ENCODE measurements around the gene DYNC1I2.
A peak's percentile ranks its signal among the peaks of the same experiment; 100 is the strongest.

Gene DYNC1I2

GRCh38 chr2:171687287-171688128 lies at the start of gene DYNC1I2:
TSS of gene DYNC1I2 (plus strand) at chr2:171687469. CDS start at chr2:171690156, 2,687 bp downstream.
- peak within 1 kb of the TSS; percentile 91 for H3K27ac ChIP-seq
- ChIA-PET POLR2A (ENCODE audit: low non-redundant PET) (interaction anchor here (0.6 kb wide), 2 partner anchors 180 to 235 kb away, joined by 3 to 4 read pairs; partner anchors contain the start of gene HAT1), CTCF (no interaction called here)
- no peak for TF ChIP-seq CTCF (conservative IDR thresholded peaks at IDR 0.05; ENCODE audit: low read depth)
- DNase-seq (ENCODE audit: low spot score): peak; percentile 86

- CTCF ChIA-PET: interaction anchor here (0.5 to 0.6 kb wide), 2 partner anchors 53 to 800 kb away, joined by 3 to 5 read pairs; no protein-coding TSS in a partner anchor
- no peak for DNase-seq (ENCODE audit: low spot score)
- TF ChIP-seq CTCF (conservative IDR thresholded peaks at IDR 0.05; ENCODE audit: low read depth): no peak
- POLR2A ChIA-PET (ENCODE audit: low non-redundant PET): no interaction called here
- no peak overlapping the region for H3K27ac ChIP-seq
These were observed 35.4 kb upstream of the DYNC1I2 start for GRCh38 chr2:171651667-171652415.

GRCh38 chr2:171652416-171652785 lies 34.9 kb upstream of the DYNC1I2 start:
- DNase-seq (ENCODE audit: low spot score): peak; percentile 5
- ChIA-PET CTCF (interaction anchor here (0.5 kb wide), 1 partner anchor 799 kb away, joined by 5 read pairs; no protein-coding TSS in a partner anchor), POLR2A (ENCODE audit: low non-redundant PET) (no interaction called here)
- no peak for TF ChIP-seq CTCF (conservative IDR thresholded peaks at IDR 0.05; ENCODE audit: low read depth)
- no peak overlapping the region for H3K27ac ChIP-seq

GRCh38 chr2:171655586-171655985 lies 31.7 kb upstream of the DYNC1I2 start:
- POLR2A ChIA-PET (ENCODE audit: low non-redundant PET): no interaction called here
- H3K27ac ChIP-seq: no peak overlapping the region
- DNase-seq (ENCODE audit: low spot score): no peak
- no peak for TF ChIP-seq CTCF (conservative IDR thresholded peaks at IDR 0.05; ENCODE audit: low read depth)
- CTCF ChIA-PET: no interaction called here

GRCh38 chr2:171667041-171667440 lies 20.2 kb upstream of the DYNC1I2 start:
- CTCF ChIA-PET: interaction anchor here (0.6 kb wide), 1 partner anchor 31 kb away, joined by 6 read pairs; no protein-coding TSS in a partner anchor
- POLR2A ChIA-PET (ENCODE audit: low non-redundant PET): no interaction called here
- no peak for TF ChIP-seq CTCF (conservative IDR thresholded peaks at IDR 0.05; ENCODE audit: low read depth)
- H3K27ac ChIP-seq: no peak overlapping the region
- DNase-seq (ENCODE audit: low spot score): no peak

GRCh38 chr2:171668183-171668582 lies 19.1 kb upstream of the DYNC1I2 start:
- H3K27ac ChIP-seq: no peak overlapping the region
- DNase-seq (ENCODE audit: low spot score): no peak
- CTCF ChIA-PET: no interaction called here
- POLR2A ChIA-PET (ENCODE audit: low non-redundant PET): no interaction called here
- no peak for TF ChIP-seq CTCF (conservative IDR thresholded peaks at IDR 0.05; ENCODE audit: low read depth)

Measured in RWPE1 (cell line).